ENCODE measurements around the gene CFLAR.

CFLAR gene

GRCh38 chr2:201152999-201153815 lies 37.2 kb downstream of the CFLAR start:
- TF ChIP-seq CTCF (conservative IDR thresholded peaks at IDR 0.05), result no peak
- no peak overlapping the region for H3K27ac ChIP-seq

DNA sequence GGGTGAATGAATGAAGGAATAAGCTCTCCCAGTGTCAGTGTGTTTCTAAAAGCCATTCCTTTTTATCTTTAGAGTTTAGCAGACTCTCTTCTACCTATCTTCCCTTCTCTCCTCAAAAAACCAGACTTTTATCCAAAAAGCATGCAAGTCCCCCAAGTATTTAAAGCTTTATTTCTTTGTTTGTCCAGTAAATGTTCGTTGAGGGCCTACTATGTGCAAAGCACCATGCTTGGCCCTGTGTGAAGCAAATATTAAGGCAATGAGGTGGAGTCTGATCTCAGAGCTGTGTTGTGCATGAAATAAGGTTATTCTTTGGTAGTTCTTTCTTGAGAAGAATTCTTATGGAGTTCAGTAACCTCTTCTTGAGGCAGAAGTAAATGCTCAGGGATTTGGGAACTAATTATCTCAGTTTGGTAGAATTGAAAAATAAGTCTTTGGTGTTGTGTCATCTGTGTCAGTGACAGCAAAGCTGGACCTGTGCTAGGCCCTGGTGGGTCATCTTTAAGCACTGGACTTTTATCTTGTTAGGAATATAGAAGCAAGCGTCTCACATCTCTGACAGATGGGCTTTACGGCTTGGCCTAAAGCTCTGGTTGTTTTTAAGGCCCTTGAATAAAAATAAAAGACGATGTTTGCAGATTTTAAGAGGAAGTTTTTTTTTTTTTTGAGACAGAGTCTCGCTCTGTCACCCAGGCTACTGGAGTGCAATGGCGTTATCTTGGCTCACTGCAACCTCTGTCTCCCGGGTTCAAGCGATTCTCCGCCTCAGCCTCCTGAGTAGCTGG lies 38.8 kb downstream of the CFLAR start:
- no peak for TF ChIP-seq CTCF (conservative IDR thresholded peaks at IDR 0.05)

GRCh38 chr2:201156036-201156435 lies 40.1 kb downstream of the CFLAR start:
- no peak overlapping the region for H3K27ac ChIP-seq
- TF ChIP-seq CTCF (conservative IDR thresholded peaks at IDR 0.05), result no peak

More for the DNA sequence above, 38.8 kb downstream of the CFLAR start:
- H3K27ac ChIP-seq, result no peak overlapping the region

GRCh38 chr2:201156640-201157039 lies 40.7 kb downstream of the CFLAR start:
- TF ChIP-seq CTCF (conservative IDR thresholded peaks at IDR 0.05), result no peak
- no peak overlapping the region for H3K27ac ChIP-seq

GRCh38 chr2:201157694-201158093 lies 41.7 kb downstream of the CFLAR start:
- TF ChIP-seq CTCF (conservative IDR thresholded peaks at IDR 0.05), result no peak
- peak overlapping the region; percentile 40 for H3K27ac ChIP-seq

DNA sequence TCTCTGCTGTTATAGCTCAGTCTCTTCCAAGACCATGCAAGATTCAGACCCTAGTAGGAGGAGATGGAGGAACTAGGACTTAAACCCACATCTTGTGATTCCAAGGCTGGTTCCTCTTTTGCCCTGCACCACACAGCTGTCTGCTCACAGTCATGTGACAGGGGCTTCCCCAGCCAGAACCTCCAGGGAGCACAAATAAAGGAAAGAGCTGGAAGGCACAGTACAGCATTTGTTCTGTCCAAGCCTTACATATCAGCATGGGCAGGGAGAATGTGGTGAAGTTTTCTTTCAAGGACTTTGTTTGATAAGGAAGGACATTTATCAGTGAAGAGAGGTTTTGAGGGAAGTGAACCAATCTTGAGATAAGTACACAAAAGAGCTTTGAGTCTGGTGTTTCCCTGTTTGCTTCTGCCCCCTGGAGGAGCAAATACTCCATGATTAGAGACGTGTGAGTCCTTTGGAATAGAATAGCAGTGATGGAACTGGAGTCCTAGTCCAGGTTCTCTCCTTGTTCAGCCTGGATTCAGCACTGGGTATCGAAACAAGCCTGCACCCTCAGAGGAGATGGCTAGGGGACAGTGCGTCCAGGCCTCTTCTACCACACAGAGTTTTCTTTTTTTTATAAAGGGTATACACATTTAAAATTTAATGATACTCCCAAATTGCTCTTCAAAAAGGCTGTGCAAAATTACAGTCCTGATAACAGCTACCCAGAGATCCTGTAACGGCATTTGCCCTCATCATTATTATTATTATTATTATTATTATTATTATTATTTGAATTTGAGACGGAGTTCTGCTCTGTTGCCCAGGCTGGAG lies 42.4 kb downstream of the CFLAR start:
- TF ChIP-seq CTCF (conservative IDR thresholded peaks at IDR 0.05), result peak; percentile 75
- peak overlapping the region; percentile 40 for H3K27ac ChIP-seq

DNA sequence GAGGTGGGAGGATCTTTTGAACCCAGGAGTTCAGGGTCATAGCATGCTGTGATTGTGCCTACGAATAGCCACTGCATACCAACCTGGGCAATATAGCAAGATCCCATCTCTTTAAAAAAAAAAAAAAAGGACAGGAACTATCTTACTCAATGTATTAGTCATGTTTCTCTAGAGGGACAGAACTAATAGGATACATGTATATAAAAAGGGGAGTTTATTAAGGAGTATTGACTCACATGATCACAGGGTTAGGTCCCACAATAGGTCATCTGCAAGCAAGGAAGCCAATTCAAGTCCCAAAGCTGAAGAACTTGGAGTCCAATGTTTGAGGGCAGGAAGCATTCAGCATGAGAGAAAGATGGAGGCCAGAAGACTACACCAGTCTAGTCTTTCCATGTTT lies 48.2 kb downstream of the CFLAR start:
- TF ChIP-seq CTCF (conservative IDR thresholded peaks at IDR 0.05), result no peak
- H3K27ac ChIP-seq, result no peak overlapping the region
